ENCODE data around the gene TMEM134. TPM values are rescaled to one million over a fixed set of nuclear protein-coding genes. Genes with fewer than 3 reads are reported as not detected.
A peak's percentile ranks its signal among the peaks of the same experiment; 100 is the strongest.

The TMEM134 gene
- total and polyA plus RNA-seq, 4 donors, result 10.2 to 86.9 (median 63.5) TPM

DNA sequence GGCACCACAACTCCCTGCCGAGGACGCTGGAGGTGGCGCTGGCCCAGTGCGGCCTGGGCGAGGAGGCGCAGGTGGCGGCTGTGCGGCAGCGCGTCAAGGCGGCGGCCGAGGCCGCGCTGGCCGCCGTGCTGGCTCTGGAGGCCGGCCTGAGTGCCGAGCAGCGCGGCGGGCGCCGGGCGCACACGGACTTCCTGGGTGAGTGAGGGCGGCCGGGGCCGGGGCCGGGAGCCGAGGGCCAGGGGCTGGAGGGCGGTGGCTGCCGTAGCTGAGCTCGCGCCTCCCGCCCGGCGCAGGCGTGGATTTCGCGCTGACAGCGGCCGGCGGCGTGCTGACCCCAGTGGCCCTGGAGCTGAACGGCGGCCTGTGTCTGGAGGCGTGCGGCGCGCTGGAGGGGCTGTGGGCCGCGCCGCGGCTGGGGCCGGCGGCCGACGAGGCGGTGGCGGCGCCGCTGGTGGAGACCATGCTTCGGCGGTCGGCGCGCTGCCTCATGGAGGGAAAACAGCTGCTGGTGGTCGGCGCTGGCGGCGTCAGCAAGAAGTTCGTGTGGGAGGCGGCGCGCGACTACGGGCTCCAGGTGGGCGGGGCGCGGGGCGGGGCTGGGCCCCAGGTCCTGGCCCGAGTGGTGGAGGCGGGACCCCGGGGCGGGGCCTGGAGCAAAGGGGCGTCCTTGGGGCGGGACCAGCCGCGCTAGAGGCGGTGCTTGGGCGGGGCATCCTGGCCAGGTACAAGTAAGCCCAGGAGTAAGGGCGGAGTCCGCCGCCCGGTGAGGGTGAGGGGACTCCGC is 48.2 kb downstream of the TMEM134 start:
- WGBS, result under 1% methylated on average over 97 of the region's 97 CpGs
- peaks cover 19 to 34% (median 26%) of the 10 kb centered on the region in 4 donors for H3K4me1 ChIP-seq (ENCODE audit: control insufficient read depth in 4 of 4, insufficient read depth in 4 of 4, low read length in 3 of 4)
- peak overlapping the region in 1 of 2 donors; percentile 39 for H3K9ac ChIP-seq (ENCODE audit: low read depth in 1 of 2, low read length in 2 of 2)

DNA sequence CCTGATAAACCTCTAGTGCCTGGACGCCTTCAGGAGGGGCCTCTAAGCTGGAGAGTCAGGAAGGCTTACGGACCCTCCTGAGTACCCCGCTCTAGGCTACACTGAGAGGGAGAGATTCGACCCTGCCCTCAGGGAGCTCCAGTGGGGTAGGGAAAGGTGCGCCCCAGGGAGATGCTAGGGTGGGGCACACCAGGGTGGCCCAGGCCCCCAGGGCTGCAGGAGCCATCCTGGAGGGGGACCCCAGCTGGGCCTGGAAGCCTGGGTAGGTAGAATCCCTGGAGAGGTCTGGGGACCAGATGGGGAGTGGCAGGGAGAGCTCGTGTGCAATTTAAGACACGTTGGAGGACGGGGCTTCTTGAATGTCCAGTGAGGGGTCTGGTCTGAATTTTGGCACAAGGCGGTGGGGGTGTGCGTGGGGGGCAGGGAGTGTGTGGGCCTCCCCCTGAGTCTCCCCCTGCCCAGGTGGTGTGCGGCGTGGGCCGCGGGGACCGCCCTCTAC is 48.9 kb downstream of the TMEM134 start:
- Histone ChIP-seq H3K4me3 (ENCODE audit: low read depth in 1 of 3, low read length in 3 of 3) (peak overlapping the region in 2 of 3 donors; percentile 58 to 76), H3K27ac (ENCODE audit: low read depth in 1 of 2, low read length in 2 of 2) (peak overlapping the region; percentile 92 to 94), H3K36me3 (ENCODE audit: control insufficient read depth in 4 of 4, insufficient read depth in 3 of 4, low read depth in 1 of 4, low read length in 3 of 4) (no peaks in the 10 kb centered on the region), H3K4me1 (ENCODE audit: control insufficient read depth in 4 of 4, insufficient read depth in 4 of 4, low read length in 3 of 4) (peaks cover 21 to 34% (median 27%) of the 10 kb centered on the region in 4 donors), H3K27me3 (ENCODE audit: control insufficient read depth in 4 of 4, insufficient read depth in 4 of 4, low read length in 3 of 4) (no peaks in the 10 kb centered on the region), H3K9me3 (ENCODE audit: control insufficient read depth in 4 of 4, low read length in 3 of 4) (no peaks in the 10 kb centered on the region), H3K9ac (ENCODE audit: low read depth in 1 of 2, low read length in 2 of 2) (peak overlapping the region in 1 of 2 donors; percentile 39)
- TF ChIP-seq RAD21 (IDR thresholded peaks at IDR 0.05), result no peak
- 38% methylated on average over 15 of the region's 15 CpGs for WGBS
- no peak for DNase-seq (ENCODE audit: low spot score)

More for the DNA sequence above, 48.2 kb downstream of the TMEM134 start:
- peak; percentile 100 for DNase-seq (ENCODE audit: low spot score)
- Histone ChIP-seq H3K4me3 (ENCODE audit: low read depth in 1 of 3, low read length in 3 of 3) (peak overlapping the region; percentile 26 to 76 (median 58)), H3K36me3 (ENCODE audit: control insufficient read depth in 4 of 4, insufficient read depth in 3 of 4, low read depth in 1 of 4, low read length in 3 of 4) (no peaks in the 10 kb centered on the region), H3K27me3 (ENCODE audit: control insufficient read depth in 4 of 4, insufficient read depth in 4 of 4, low read length in 3 of 4) (no peaks in the 10 kb centered on the region), H3K9me3 (ENCODE audit: control insufficient read depth in 4 of 4, low read length in 3 of 4) (no peaks in the 10 kb centered on the region), H3K27ac (ENCODE audit: low read depth in 1 of 2, low read length in 2 of 2) (peak overlapping the region; percentile 92 to 94)
- TF ChIP-seq RXRA (IDR thresholded peaks at IDR 0.05) (no peak), FOXA1 (IDR thresholded peaks at IDR 0.05) (peak; percentile 26), SP1 (IDR thresholded peaks at IDR 0.05) (peak; percentile 46), RAD21 (IDR thresholded peaks at IDR 0.05) (peak in 1 of 2 donors; percentile 3)
- TF ChIP-seq, protein P1, sequence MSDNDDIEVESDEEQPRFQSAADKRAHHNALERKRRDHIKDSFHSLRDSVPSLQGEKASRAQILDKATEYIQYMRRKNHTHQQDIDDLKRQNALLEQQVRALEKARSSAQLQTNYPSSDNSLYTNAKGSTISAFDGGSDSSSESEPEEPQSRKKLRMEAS (IDR thresholded peaks at IDR 0.05), result no peak

DNA sequence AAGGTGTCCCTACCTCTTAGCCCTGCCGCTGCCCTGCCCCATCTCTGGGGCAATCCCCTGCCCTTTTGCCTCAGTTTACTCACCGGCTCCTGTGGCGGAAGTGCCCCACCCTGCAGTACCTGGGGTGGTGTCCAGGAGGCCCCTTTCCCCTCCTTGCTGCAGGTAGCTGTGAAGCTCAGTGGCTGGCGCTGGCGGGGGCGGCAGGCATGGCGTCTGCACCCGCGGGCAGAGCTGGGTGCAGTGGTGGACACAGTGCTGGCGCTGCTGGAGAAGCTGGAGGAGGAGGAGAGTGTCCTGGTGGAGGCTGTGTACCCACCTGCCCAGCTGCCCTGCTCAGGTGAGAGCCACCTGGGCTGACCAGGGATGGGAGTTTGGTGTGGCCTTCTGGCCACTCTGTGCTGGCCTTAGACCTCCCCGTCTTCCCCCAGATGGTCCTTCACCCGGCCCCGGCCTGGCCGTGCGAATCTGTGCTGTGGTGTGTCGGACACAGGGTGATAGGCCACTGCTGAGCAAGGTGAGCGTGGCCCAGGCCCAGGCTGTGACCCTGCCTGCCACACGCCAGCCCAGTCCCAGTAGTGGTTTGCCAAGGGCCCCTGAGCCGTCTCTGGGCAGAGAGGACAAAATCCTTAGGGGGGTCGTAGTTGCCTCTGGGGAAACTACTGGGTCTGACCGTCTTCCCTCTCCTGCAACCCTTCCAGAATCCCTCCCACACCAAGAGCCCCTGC is 49.6 kb downstream of the TMEM134 start:
- 94% methylated on average over 21 of the region's 21 CpGs for WGBS
- peaks cover 21 to 38% (median 28%) of the 10 kb centered on the region in 4 donors for H3K4me1 ChIP-seq (ENCODE audit: control insufficient read depth in 4 of 4, insufficient read depth in 4 of 4, low read length in 3 of 4)

More for the DNA sequence above, 49.6 kb downstream of the TMEM134 start:
- Histone ChIP-seq H3K27ac (ENCODE audit: low read depth in 1 of 2, low read length in 2 of 2) (peak overlapping the region in 1 of 2 donors; percentile 23), H3K9ac (ENCODE audit: low read depth in 1 of 2, low read length in 2 of 2) (no peak overlapping the region), H3K4me3 (ENCODE audit: low read depth in 1 of 3, low read length in 3 of 3) (no peak overlapping the region), H3K9me3 (ENCODE audit: control insufficient read depth in 4 of 4, low read length in 3 of 4) (no peaks in the 10 kb centered on the region), H3K36me3 (ENCODE audit: control insufficient read depth in 4 of 4, insufficient read depth in 3 of 4, low read depth in 1 of 4, low read length in 3 of 4) (no peaks in the 10 kb centered on the region), H3K27me3 (ENCODE audit: control insufficient read depth in 4 of 4, insufficient read depth in 4 of 4, low read length in 3 of 4) (no peaks in the 10 kb centered on the region)
- no peak for TF ChIP-seq RXRA (IDR thresholded peaks at IDR 0.05)
- no peak for TF ChIP-seq ATF3 (IDR thresholded peaks at IDR 0.05)
- no peak for TF ChIP-seq FOXA1 (IDR thresholded peaks at IDR 0.05)
- TF ChIP-seq, protein P2, sequence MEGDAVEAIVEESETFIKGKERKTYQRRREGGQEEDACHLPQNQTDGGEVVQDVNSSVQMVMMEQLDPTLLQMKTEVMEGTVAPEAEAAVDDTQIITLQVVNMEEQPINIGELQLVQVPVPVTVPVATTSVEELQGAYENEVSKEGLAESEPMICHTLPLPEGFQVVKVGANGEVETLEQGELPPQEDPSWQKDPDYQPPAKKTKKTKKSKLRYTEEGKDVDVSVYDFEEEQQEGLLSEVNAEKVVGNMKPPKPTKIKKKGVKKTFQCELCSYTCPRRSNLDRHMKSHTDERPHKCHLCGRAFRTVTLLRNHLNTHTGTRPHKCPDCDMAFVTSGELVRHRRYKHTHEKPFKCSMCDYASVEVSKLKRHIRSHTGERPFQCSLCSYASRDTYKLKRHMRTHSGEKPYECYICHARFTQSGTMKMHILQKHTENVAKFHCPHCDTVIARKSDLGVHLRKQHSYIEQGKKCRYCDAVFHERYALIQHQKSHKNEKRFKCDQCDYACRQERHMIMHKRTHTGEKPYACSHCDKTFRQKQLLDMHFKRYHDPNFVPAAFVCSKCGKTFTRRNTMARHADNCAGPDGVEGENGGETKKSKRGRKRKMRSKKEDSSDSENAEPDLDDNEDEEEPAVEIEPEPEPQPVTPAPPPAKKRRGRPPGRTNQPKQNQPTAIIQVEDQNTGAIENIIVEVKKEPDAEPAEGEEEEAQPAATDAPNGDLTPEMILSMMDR (IDR thresholded peaks at IDR 0.05; ENCODE audit: low read depth, low read length, missing input control), result no peak
- TF ChIP-seq GABPA (IDR thresholded peaks at IDR 0.05 in 1 of 2, conservative IDR thresholded peaks at IDR 0.05 in 1 of 2), result no peak
- no peak for TF ChIP-seq REST (IDR thresholded peaks at IDR 0.05)
- TF ChIP-seq RAD21 (IDR thresholded peaks at IDR 0.05), result no peak
- no peak for TF ChIP-seq HNF4G (IDR thresholded peaks at IDR 0.05)
- no peak for DNase-seq (ENCODE audit: low spot score)
